NCI-H2196 (cell line): Measurements from ENCODE around the gene FAIM2.

Experiments
- DNase-seq: peaks from one replicate; lab custom pipeline; 2025; ENCODE audit not compliant: unreplicated experiment; lab: John Stamatoyannopoulos, UW

Gene FAIM2

DNA sequence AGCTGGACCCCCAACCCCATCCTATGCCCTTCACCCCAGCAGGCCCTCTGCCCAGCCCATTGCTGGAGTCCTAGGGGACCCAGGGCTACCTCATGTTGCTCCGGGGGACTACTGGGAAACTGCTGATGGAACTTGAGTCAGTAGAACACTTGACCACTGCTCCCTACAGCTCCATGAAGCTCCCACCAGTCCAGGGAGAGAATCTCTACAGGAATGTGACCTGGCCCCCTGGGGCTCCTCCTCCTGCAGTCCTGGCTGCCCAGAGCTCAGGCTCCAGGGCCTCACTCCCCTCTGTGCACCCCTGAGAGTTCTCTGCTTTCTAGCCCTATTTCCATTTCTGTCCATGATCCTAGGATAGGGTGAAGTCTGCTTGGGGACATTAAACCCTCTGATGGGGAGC, 36.0 kb upstream of the FAIM2 start:
- no peak for DNase-seq

DNA sequence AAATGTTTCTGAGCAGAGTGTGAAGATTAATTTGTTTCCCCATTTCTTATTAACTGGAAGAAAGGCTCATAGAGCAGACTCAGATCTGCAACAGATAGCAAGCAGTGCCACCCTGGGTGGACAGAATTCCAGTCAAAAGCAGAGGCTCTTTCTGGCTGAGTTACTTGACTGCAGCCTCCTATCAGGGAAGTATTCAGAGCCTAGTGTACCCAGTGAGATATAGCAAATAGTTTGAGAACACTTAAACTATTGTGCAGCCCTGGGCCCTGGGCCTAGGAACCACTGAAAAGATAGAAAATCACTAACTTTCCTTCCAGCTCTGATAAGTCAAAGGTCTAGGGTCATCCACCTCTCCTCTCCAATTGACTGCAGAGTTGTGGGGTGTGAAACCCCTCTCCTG, 35.6 kb upstream of the FAIM2 start:
- no peak for DNase-seq

DNA sequence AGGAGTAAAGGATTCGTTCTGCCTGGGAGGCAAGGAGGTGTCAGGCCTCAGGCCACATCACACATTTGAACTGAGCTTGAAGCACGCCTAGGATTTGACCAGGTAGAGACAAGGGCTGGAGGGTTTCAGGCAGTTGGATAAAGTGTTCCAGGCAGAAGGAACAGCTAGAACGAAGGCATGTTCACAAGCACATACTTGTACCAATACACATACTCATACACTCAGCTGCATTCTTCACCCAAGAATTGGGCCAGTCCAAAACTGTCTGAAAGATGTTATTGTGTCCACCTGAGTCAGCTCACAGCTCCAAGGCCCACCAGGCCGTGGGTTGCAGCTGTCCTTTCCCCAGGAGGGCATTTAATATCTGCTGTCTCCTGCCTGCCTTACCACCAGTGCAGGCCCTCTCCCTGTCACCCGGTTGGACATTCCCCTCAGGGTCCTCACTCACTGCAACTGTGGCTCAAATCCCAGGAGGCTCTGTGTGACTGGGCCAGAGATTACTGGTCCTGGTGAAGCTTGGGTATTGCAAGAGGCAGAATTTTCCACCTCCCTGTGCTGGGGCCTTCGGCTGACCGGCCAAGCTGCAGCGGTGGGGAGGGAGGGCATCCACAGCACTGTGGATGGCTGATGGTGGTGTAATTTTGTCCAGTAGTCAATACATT, 34.1 kb upstream of the FAIM2 start:
- DNase-seq = no peak

DNA sequence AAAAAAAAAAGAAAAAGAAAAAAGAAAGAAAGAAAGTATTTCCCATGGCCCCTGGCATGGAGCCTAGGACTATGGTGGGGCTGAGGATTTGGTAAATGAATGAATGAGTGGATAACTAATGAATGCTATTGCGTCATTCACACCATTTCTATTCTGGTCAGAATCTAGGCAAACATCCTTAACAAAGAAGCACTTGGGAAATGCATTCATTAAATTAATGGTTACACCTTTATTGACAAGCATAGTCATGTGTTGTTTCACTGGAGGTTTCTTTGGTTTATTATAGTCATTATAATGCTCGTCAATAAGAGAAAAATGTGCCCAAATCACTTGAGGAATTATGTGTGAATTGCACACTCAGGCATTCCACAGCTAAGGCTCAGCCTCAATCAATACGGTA, 33.2 kb upstream of the FAIM2 start:
- DNase-seq = no peak

DNA sequence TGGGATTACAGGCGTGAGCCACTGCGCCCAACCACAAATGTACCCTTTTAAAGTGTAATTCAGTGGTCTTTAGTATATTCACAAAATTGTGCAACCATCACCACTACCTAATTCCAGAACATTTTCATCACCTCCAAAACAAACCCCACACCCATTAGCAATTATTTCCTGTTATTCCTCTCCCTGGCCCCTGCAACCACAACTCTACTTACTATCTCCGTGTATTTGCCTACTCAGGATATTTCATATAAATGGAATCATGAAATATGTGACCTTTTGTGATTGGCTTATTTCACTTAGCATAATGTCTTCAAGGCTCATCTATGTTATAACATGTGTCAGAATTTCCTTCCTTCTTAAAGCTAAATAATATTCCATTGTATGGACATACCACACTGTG, 30.8 kb upstream of the FAIM2 start:
- no peak for DNase-seq

DNA sequence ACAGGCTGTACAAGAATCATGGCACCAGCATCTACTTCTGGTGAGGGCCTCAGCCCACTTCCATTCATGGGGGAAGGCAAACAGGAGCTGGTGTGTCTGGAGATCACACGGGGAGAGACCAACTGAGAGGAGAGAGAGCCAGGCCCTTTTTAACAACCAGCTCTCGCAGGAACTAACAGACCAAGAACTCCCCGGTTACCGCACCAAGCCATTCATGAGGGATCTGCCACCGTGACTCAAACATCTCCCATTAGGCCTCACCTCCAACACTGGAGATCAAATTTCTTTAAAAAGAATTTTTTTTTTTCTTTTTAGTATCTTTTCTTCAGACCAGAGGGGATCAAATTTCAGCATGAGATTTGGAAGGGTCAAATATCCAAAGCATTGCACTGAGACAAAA, 30.1 kb upstream of the FAIM2 start:
- DNase-seq = no peak

DNA sequence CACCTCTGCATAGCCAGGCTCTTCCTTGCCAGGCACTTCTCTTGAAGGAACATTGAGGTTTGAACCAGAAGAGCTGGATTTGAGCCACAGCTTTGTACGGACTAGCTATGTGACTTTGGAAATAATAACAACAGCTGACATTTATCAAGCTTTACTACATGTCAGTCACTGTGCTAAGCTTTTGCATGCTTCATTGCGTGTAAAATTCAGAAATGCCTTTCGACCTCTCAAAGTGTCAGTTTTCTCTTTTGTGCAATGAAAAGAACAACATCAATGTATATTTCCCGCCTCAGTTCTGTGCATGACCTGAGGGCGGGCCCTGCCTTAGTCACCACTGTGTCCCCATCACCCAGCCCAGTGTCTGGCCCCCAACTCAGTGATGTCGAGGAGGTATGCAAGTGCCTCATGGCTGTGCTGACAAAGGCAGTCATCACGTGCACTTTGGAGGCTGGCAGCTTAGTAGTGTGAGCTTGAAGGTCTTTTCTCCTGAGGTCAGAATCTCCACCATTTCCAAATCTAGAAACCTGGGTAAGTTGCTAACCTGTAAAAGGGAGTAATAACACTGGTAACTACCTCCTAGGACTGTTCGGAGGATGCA, 28.9 kb upstream of the FAIM2 start:
- no peak for DNase-seq

DNA sequence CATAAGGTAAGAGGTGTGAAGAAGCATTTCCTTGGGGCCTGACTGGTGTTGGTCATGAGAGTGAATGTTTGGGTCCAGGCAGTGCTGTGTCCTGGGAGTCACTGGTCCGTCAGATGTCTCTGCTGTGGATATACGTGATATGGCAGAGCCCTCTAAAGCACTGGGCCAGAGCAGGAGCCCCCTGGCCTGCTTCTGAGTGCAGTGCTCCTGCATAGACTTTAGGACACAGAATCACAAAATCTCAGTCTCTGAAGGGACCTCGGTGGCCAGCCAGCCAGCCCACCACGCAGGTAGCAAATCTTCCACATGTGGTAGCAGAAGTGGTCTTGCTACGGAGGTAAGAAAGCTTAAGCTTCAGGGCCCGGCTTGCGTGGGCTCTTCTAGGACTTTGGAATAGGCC, 28.3 kb upstream of the FAIM2 start:
- DNase-seq = no peak

DNA sequence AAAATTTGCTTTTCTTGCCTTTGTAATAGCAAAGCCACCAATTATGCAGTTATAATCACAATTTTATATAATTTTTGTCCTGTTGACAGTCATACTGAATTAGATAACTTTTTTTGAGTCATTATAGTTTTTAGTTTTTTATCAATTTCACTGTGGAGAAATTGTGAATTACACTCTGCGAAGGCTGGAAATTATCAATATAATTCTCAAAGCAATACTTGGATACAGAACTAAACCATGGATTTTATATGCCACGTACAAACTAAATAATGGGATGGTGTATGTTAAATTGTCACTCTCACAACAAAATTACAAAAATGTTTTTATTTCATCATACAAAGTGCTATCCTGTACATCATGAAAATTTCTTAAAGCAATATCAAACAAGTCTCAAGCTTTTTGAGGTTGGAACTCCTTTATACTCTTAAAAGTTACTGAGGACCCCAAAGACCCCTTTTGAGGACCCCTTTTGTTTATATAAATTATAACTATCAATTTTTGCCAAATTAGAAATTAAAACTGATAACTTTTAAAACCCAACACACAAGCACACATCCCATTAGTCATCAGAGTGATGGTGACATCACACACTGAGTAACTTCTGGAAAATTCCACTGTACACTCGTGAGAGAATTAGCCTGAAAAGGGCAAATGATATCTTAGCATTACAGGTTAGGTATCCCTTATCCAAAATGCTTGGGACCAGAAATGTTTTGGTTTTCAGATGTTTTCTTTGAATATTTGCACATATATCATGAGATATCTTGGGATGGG, 27.0 kb upstream of the FAIM2 start:
- DNase-seq = no peak

DNA sequence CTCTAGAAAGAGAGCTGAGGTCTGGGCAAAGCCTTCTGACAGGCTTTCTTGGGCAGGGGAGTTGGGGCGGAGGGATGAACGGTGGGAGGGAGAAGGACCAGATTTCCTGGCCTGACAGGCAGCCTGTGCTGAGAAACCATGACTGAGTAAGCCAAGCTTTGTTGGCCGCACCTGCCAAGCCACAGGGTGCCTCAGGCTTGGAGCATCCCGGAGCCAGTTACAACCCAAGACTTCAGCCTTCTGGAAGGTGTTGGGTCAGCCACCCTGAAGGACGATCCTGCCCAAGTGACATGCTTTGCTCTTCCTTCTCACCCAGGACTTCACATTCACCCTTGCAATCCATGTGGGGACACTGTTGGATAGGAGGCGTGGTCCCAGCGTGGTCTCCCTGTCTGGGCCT, 25.9 kb upstream of the FAIM2 start:
- no peak for DNase-seq

DNA sequence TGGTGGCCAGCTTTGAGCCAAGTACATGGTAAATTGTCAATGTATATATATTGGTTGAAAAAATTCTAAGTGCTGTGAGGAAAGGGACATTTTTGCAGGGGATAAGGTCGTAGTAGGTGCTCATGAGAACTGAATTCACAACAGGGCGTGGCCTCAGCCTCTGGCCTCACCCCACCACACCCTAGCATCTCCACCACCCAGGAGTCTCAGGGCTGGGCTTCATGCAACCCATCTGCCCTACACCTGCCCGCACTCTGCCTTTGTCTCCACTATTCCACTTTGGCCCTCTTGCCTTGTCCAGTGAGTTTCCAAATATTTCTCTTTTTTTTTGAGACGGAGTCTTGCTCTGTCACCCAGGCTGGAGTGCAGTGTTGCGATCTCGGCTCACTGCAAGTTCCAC, 24.8 kb upstream of the FAIM2 start:
- DNase-seq = no peak

DNA sequence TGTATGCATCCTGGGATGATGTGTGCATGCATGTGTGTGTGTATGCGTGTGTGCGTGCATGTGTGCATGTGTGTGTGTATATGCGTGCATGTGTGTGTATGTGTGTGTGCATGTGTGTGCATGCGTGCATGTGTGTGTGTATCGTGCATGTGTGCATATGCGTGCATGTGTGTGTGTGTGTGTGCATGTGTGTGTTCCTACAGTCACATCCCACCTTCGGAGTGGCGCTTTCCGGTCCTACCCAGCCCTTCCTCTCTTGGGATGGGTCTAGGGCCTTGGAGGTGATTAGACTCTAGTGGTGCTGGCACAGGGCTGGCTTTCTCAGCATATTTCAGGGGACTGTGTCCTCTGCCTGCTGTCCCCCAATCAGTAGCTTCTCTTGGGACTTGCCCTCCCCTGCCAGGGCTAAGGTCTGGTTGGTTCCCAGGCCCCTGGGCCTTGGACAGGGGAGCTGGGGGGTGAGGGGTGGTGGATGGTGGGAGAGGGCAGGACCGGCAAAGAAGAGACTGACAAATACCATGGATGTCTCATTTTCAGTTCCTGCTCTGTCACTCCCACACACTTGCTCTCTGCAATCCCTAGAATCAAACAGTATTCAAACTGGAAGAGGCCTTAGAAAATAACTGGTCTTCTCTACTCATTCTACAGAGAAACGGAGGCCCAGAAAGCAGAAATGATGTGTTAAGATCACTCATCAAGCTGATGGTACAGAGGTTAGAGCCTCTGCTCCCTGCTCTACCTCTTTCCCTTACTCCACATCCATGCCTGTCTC, 21.9 kb upstream of the FAIM2 start:
- no peak for DNase-seq

DNA sequence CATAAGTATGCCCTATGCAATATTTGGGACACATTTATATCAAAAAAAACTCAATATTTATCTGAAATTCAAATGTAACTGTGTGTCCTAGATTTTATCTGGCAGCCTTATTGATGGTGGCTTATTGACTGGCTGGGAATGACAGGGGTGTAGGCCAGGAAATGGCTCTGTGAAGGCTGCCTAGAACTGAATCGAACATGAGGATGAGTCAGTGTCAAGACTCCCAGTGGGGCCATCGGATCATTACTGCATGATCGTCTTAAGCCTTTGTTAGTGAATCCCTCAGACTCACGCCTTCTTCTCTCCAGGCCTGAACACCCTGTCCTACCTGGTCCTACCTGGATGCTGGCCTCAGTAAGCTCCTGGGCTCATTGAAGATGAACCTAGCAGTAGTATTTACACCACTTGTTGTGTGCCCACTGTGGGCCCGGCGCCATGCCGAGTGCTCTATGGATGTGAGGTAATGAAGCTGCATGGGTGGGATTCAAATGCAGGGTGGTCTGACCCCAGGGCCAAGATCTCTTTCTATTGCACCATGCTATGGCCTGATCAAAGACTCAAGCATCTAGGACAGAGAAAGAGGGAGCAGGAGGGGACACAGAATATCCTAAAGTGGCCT, 21.0 kb upstream of the FAIM2 start:
- no peak for DNase-seq

DNA sequence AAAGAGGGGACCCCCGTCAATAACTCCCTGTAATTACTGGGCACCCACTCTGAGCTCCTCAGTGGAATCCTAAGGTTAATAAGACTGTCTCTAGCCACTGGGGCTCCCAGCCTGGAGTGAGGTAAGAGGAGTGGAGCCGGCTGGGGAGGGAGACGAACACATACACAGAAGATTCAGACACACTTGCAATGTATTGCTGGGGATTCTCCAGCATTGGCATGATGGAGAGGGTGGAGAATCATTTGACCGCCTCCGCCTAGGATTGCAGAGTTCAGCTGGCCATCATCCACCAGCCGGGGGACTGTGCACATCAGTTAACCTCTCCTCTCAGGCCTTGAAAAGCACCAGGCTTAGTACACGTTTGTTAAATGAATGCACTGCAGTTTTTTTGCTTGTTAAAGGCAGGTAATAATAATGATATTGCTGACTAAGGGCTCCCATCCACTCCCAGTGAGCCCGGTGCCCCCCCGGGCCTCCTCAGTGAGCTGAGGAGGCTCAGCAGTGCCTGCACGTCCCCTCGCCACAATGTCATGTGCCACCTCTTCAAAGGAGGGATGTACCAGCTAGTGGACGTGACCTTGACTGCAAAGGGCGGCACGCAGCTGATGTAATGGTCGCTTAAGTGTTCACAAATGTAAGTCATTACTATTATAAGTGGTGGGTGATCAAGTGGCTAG, 20.3 kb upstream of the FAIM2 start:
- no peak for DNase-seq

DNA sequence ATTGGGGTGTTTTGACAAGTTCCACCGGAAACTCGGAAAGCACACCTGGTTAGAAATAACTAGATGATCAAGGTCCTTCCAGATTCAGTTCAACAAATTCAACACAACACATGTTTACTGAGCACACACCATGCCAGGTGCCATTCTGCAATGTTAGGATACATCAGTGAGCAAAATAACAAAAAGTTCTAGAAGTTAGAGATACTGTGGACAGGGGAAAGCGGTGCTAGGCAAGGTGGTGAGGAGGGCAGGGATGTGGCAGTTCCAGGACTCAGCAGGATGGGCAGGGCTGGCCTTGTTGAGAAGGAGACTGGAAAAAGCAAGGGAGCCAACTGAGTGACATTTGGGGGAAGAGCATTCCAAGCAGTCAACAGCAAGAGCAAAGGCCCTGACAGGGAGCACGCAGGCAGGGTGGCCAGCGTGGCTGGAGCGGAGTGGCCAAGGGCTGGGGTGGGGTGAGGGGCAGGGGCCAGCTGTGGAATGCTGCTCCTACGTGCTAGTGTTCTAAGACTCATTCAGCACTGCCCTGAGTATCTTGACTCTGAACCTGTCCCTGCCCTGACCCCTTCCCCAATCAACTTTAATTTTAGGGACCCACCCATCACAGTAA, 19.4 kb upstream of the FAIM2 start:
- DNase-seq = no peak

DNA sequence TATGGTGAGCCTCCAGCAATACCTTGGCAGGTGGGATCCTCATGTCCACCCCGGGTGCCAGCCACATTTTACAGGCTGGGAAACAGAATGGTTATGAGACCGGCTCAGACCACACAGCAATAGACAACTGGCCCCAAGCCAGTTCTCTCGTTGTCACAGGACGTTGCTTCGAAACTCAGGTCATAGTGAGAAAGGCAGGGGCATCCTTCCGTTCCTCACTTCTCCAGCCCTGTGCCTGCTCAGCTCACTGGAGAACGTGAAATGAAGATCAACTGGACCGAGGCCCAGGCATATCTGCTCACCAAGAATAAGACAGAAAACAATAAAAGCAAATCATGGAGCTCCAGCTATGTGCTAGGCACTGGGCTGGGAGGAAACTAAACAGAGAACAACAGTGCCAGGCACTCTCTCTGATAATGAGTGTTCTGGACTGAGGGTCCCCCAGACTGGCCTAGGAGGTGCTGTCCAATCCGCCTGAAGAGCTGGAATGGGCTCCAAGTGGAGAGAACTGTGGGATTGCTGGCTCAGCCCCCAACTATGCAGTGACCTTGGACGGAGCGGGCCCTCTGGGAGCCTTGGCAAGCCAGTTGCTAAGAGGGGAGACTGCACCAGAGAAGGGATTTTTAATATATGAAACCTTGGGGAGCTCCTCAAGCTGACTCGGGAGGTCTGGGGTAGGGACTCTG, 18.8 kb upstream of the FAIM2 start:
- DNase-seq = no peak

DNA sequence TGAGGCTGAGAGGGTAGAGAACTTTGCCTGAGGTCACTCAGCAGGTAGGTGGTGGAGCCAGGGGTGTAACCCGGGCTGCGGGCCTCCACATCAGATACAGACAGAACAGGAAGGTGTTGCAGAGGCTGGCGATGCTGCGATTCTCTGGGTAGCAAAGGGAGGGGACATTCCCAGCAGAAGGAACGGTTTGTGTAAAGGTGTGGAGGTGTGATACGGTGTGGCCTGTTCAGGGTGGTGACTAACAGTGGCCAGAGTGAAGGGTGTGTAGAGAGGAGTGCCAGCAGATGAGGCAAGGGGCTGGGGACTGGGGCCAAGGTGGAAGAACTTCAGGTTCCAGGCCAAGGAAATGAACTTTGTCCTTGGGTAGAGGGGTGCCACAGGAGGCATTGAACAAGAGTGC, 18.2 kb upstream of the FAIM2 start:
- DNase-seq = no peak

DNA sequence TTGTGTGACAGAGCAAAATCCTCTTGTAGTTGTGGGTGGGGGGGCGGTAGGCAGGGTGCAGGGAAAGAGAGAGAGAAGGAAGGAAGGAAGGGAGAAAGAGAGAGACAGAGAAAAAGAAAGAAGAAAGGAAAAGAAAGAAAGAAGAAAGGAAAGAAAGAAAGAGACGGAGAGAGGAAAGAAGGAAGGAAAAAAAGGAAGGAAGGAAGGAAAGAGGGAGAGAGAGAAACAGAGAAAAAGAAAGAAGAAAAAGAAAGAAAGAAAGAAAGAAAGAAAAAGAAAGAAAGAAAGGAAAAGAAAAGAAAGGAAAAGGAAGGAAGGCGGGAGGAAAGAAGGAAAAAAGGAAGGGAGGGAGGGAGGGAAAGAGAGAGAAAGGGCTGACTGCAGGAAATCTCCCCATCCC, 17.6 kb upstream of the FAIM2 start:
- DNase-seq = no peak

DNA sequence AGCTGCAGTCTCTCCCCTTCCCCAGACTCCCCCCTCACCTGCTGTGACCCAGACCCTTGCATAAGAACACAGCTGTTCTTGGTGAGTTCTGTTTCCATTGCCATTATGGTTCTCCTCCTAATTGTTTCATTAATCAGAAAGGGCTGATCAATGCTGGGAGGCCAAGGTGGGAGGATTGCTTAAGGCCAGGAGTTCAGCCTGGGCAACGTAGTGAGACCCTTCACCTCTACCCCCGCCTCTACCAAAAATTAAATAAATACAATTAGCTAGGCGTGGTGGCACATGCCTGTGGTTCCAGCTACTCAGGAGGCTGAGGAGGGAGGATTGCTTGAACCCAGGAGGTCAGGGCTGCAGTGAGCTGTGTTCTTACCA, 17.2 kb upstream of the FAIM2 start:
- no peak for DNase-seq
